ENCODE data around the gene CEP290. TPM values are rescaled to one million over a fixed set of nuclear protein-coding genes. Genes with fewer than 3 reads are reported as not detected.

CEP290 gene
- polyA plus RNA-seq, 1 donor from 2014 or later = 43.9 TPM

- Histone ChIP-seq H3K36me3 (ENCODE audit: insufficient read depth, low read length) (peaks cover 5% of the 10 kb centered on the region), H3K9me2 (ENCODE audit: insufficient read depth, low read length) (no peaks in the 10 kb centered on the region), H2AFZ (ENCODE audit: low read depth, low read length) (no peak overlapping the region), H3K79me2 (replicated peaks; ENCODE audit: insufficient read depth, low read length) (no peaks in the 10 kb centered on the region), H3K4me2 (ENCODE audit: low read length) (no peak overlapping the region), H3K9ac (ENCODE audit: low read length) (no peak overlapping the region), H3K27me3 (ENCODE audit: insufficient read depth, low read depth, low read length) (no peaks in the 10 kb centered on the region), H3K9me3 (ENCODE audit: low read length) (no peaks in the 10 kb centered on the region), H3K27ac (ENCODE audit: low read length) (no peak overlapping the region), H4K20me1 (ENCODE audit: insufficient read depth) (no peaks in the 10 kb centered on the region), H3K4me3 (ENCODE audit: low read length) (no peak overlapping the region), H3F3A (ENCODE audit: insufficient read depth, low read length, poor library complexity, severe bottlenecking) (no peaks in the 10 kb centered on the region)
- no peak for TF ChIP-seq RAD21 (conservative IDR thresholded peaks at IDR 0.05)
- TF ChIP-seq REST (IDR thresholded peaks at IDR 0.05; ENCODE audit: borderline replicate concordance) = no peak
- no peak for TF ChIP-seq MXI1 (conservative IDR thresholded peaks at IDR 0.05; ENCODE audit: poor library complexity, severe bottlenecking)
- TF ChIP-seq CTCF (IDR thresholded peaks at IDR 0.05; ENCODE audit: poor library complexity, severe bottlenecking) = no peak
- TF ChIP-seq POLR2AphosphoS5 (IDR thresholded peaks at IDR 0.05) = no peak
- TF ChIP-seq EZH2 (IDR thresholded peaks at IDR 0.05; ENCODE audit: borderline replicate concordance, insufficient read depth, low read length, poor library complexity, severe bottlenecking) = no peak
- no peak for TF ChIP-seq TAF1 (IDR thresholded peaks at IDR 0.05; ENCODE audit: low read depth)
- TF ChIP-seq EP300 (conservative IDR thresholded peaks at IDR 0.05; ENCODE audit: poor library complexity, severe bottlenecking) = no peak
- no peak for TF ChIP-seq SMC3 (conservative IDR thresholded peaks at IDR 0.05; ENCODE audit: poor library complexity)
These were observed 45.7 kb upstream of the CEP290 start for GRCh38 chr12:88187571-88187970.

DNA sequence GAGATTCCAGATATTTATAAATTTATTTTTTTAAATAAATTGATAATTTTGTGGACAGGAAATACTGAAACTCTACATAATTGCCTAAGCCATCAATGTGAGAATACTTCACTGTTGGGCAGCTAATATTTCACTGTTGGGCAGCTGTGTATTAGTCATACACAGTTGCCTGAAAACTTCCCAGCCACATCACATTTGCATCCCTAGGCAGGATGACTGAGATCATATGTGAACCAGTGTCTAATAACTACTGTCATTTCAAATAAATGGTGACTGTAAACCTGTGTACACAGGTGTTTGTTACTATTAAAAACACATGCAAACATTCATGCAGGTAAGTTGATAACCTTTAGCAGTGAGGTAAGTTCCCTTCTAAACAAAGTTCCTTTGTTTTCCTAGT, 44.1 kb upstream of the CEP290 start:
- H4K20me1 ChIP-seq (ENCODE audit: insufficient read depth) = no peaks in the 10 kb centered on the region
- no peak overlapping the region for H3K27ac ChIP-seq (ENCODE audit: low read length)
- H3K4me3 ChIP-seq (ENCODE audit: low read length) = no peak overlapping the region
- peaks cover 5% of the 10 kb centered on the region for H3K36me3 ChIP-seq (ENCODE audit: insufficient read depth, low read length)
- H3K9me2 ChIP-seq (ENCODE audit: insufficient read depth, low read length) = no peaks in the 10 kb centered on the region
- no peak overlapping the region for H2AFZ ChIP-seq (ENCODE audit: low read depth, low read length)
- no peak for TF ChIP-seq SMC3 (conservative IDR thresholded peaks at IDR 0.05; ENCODE audit: poor library complexity)
- TF ChIP-seq REST (IDR thresholded peaks at IDR 0.05; ENCODE audit: borderline replicate concordance) = no peak
- no peak for TF ChIP-seq CTCF (IDR thresholded peaks at IDR 0.05; ENCODE audit: poor library complexity, severe bottlenecking)
- TF ChIP-seq POLR2AphosphoS5 (IDR thresholded peaks at IDR 0.05) = no peak
- TF ChIP-seq EP300 (conservative IDR thresholded peaks at IDR 0.05; ENCODE audit: poor library complexity, severe bottlenecking) = no peak
- TF ChIP-seq MXI1 (conservative IDR thresholded peaks at IDR 0.05; ENCODE audit: poor library complexity, severe bottlenecking) = no peak
- TF ChIP-seq RAD21 (conservative IDR thresholded peaks at IDR 0.05) = no peak
- no peak for TF ChIP-seq TAF1 (IDR thresholded peaks at IDR 0.05; ENCODE audit: low read depth)
- TF ChIP-seq EZH2 (IDR thresholded peaks at IDR 0.05; ENCODE audit: borderline replicate concordance, insufficient read depth, low read length, poor library complexity, severe bottlenecking) = no peak
- no peak overlapping the region for H3K9ac ChIP-seq (ENCODE audit: low read length)
- no peak overlapping the region for H3K4me2 ChIP-seq (ENCODE audit: low read length)
- H3K9me3 ChIP-seq (ENCODE audit: low read length) = no peaks in the 10 kb centered on the region
- H3K79me2 ChIP-seq (replicated peaks; ENCODE audit: insufficient read depth, low read length) = no peaks in the 10 kb centered on the region
- no peaks in the 10 kb centered on the region for H3K27me3 ChIP-seq (ENCODE audit: insufficient read depth, low read depth, low read length)
- no peaks in the 10 kb centered on the region for H3F3A ChIP-seq (ENCODE audit: insufficient read depth, low read length, poor library complexity, severe bottlenecking)

All from neural cell (in vitro differentiated cells).